GM12892 (cell line): Measurements from ENCODE around the gene CNTNAP5.

Experiments
- DNase-seq: peaks from one replicate; pipeline ENCODE4 v3.0.0; 2011; ENCODE audit not compliant: insufficient read length
- FAIRE-seq: peaks from 2 replicates; lab custom pipeline; 2011; peaks lifted over from hg19 to GRCh38; lab: Jason Lieb, UNC
- POLR2A ChIP-seq: IDR thresholded peaks from 2 replicates; pipeline ENCODE4 v1.6.1; 2011; ENCODE audit warnings: low read depth, low read length, control low read depth
- POLR2AphosphoS5 ChIP-seq: IDR thresholded peaks from 2 replicates; pipeline ENCODE4 v1.6.1; 2011; ENCODE audit warnings: low read depth, low read length, control low read depth
- TAF1 ChIP-seq: IDR thresholded peaks from 2 replicates; pipeline ENCODE4 v1.6.1; 2011; ENCODE audit warnings: low read depth, mild to moderate bottlenecking, control low read depth, low read length, borderline replicate concordance

The CNTNAP5 gene

DNA sequence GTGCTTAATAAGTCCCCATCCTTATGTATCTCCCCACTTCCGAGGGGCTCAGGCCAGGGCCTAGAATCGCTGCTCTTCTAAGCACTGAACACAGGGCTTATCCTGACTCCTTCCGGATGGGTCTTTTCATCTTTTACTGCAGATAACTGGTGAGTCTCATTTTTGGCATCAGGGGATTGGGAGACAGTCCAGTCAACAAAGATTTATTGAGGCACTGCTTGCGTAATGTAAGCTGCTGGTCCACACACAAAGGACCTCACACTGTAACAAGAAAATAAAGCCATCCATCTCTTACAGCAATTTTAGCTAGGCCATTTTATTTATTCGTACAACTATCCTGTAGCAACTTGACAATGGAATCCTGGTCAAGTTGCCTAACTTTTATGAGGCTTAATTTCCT, 600.5 kb downstream of the CNTNAP5 start:
- FAIRE-seq (no peak), DNase-seq (no peak)
- TF ChIP-seq TAF1 (no peak), POLR2A (no peak), POLR2AphosphoS5 (no peak)

DNA sequence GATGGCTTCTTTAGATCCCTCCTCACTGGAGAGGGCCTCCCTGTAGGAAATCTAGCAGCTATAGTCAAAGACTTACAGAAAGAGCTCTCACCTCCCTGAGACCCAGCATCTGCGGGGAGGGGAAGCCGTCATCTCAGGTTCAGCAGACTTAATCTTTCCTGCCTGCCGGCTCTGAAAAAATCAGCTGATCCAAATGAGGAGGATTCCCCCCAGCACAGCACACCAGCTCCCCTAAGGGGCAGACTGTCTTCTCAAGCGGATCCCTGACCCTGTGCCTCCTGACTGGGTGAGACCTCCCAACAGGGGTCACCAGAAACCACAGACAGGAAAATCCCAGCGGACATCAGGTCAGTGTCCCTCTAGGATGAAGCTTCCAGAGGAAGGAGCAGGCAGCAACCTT, 601.9 kb downstream of the CNTNAP5 start:
- no peak for DNase-seq
- TF ChIP-seq POLR2A (no peak), POLR2AphosphoS5 (no peak), TAF1 (no peak)
- FAIRE-seq, result no peak

GRCh38 chr2:124633812-124634211, 608.7 kb downstream of the CNTNAP5 start:
- DNase-seq (no peak), FAIRE-seq (no peak)
- no peak for TF ChIP-seq POLR2A
- TF ChIP-seq TAF1, result no peak
- TF ChIP-seq POLR2AphosphoS5, result no peak

DNA sequence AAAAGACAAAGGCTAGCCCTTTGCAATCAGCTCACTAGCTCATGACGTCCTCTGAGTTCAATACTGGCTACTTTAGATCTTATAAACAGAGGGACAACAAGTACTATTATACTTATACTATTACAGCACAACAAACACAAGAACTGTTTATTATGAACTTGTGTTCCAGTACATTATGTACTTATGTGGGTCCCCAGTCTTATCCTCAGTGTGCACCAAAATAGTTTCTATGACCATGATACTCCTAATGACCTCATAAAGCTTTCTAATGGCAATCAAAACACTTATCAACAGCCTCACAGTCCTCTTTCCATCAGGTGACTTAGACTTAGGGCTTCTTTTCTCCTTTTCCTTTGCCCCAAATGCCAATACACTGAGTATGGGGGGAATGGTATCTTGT, 614.4 kb downstream of the CNTNAP5 start:
- FAIRE-seq, result no peak
- DNase-seq, result no peak
- TF ChIP-seq POLR2AphosphoS5 (no peak), TAF1 (no peak), POLR2A (no peak)

DNA sequence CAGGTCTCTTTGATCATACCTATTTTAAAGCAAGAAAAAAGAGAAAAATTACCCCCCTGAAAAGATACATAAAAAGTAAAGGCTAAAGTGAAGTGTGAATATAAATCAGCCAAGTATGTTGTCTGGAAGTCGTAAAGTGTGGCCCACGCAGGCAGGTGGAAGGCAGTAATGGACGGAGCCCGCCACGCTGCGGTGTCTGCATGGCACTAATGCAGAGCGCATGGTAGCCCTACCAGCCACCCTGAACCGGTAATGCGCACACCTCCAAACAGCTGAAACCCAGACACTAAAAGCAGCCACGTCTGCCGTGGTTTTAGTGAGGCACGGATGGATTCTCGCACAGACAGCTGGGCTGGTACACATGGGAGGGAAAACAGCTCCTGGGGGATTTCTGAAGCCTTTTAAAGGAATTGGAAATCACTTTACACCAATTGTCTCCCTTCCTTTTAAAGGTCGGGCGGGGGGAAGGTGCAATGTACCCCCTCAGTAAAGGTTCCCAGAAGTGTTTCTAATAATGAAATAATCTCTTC, 615.2 kb downstream of the CNTNAP5 start:
- DNase-seq (no peak), FAIRE-seq (no peak)
- TF ChIP-seq POLR2A (no peak), TAF1 (no peak), POLR2AphosphoS5 (no peak)

GRCh38 chr2:124646166-124646815, 621.2 kb downstream of the CNTNAP5 start:
- no peak for DNase-seq
- TF ChIP-seq POLR2AphosphoS5 (no peak), POLR2A (no peak), TAF1 (no peak)
- no peak for FAIRE-seq

GRCh38 chr2:124647245-124647644, 622.2 kb downstream of the CNTNAP5 start:
- TF ChIP-seq POLR2AphosphoS5 (no peak), POLR2A (no peak), TAF1 (no peak)
- DNase-seq (no peak), FAIRE-seq (no peak)

DNA sequence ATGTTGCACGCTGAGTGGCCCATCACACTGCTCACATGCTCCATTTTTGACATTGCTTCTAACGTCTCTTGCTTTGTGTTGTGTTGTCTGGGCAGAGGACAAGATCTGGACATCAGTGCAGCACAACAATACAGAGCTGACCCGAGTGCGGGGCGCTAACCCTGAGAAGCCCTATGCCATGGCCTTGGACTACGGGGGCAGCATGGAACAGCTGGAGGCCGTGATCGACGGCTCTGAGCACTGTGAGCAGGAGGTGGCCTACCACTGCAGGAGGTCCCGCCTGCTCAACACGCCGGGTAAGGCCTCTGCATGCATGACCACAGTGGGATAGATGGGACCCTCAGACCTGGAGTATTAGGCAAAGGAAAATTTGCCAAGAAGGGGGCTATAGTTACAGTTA, 622.6 kb downstream of the CNTNAP5 start:
- TF ChIP-seq POLR2AphosphoS5, result no peak
- no peak for TF ChIP-seq POLR2A
- no peak for TF ChIP-seq TAF1
- DNase-seq (no peak), FAIRE-seq (no peak)

GRCh38 chr2:124649001-124649400, 623.9 kb downstream of the CNTNAP5 start:
- no peak for FAIRE-seq
- DNase-seq, result no peak
- TF ChIP-seq POLR2AphosphoS5, result no peak
- no peak for TF ChIP-seq POLR2A
- TF ChIP-seq TAF1, result no peak

- DNase-seq, result no peak
- TF ChIP-seq POLR2AphosphoS5, result no peak
- no peak for TF ChIP-seq TAF1
- no peak for TF ChIP-seq POLR2A
- no peak for FAIRE-seq
Measured at GRCh38 chr2:124652099-124652498, 627.0 kb downstream of the CNTNAP5 start.

DNA sequence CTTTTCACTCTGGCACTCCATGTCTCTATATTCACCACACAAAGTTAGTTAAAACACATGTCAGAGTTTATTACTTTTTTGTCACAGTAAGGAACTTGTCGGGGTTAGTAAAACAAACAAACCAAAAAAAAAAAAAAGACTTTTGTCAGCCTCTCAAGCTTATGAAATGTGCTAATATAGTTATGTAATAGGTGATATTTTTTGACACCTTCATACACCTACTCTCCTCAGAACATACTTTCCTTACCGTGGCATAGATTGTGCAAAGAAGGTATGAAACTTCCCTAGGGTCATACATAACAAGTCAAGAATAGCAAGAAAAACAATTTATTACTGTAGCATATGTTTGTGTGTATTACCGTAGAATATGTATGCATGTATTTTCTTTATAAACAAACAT, 633.3 kb downstream of the CNTNAP5 start:
- FAIRE-seq, result no peak
- no peak for DNase-seq
- TF ChIP-seq TAF1, result no peak
- no peak for TF ChIP-seq POLR2AphosphoS5
- no peak for TF ChIP-seq POLR2A

GRCh38 chr2:124661558-124661957, 636.5 kb downstream of the CNTNAP5 start:
- TF ChIP-seq TAF1 (no peak), POLR2AphosphoS5 (no peak), POLR2A (no peak)
- FAIRE-seq, result no peak

GRCh38 chr2:124662946-124663644, 638.0 kb downstream of the CNTNAP5 start:
- FAIRE-seq (no peak), DNase-seq (no peak)
- TF ChIP-seq POLR2AphosphoS5 (no peak), POLR2A (no peak), TAF1 (no peak)

More at GRCh38 chr2:124661558-124661957, 636.5 kb downstream of the CNTNAP5 start:
- no peak for DNase-seq

- no peak for FAIRE-seq
Measured at GRCh38 chr2:124663645-124663997, 638.5 kb downstream of the CNTNAP5 start.

More at GRCh38 chr2:124663645-124663997, 638.5 kb downstream of the CNTNAP5 start:
- no peak for DNase-seq
- TF ChIP-seq TAF1, result no peak
- TF ChIP-seq POLR2AphosphoS5, result no peak
- TF ChIP-seq POLR2A, result no peak
